NOMO-1 (cell line): ENCODE results near the gene CCL2.
A peak's percentile ranks its signal among the peaks of the same experiment; 100 is the strongest.

Experiments used
- DNase-seq, 2 experiments: peaks; one replicate each; lab custom pipeline; 2025; ENCODE audit not compliant: unreplicated experiment in 2 of 2; lab: John Stamatoyannopoulos, UW

CCL2 gene

GRCh38 chr17:34237458-34237857 is 17.6 kb upstream of the CCL2 start:
- DNase-seq, result no peak

- peak in 1 of 2 experiments; percentile 67 for DNase-seq
Observed at GRCh38 chr17:34241062-34241461, 14.0 kb upstream of the CCL2 start.

GRCh38 chr17:34242587-34243363 is 12.3 kb upstream of the CCL2 start:
- peak; percentile 92 to 97 for DNase-seq

GRCh38 chr17:34243364-34244320 is 11.4 kb upstream of the CCL2 start:
- DNase-seq, result peak; percentile 43 to 62

- DNase-seq, result peak in 1 of 2 experiments; percentile 12
Observed at GRCh38 chr17:34245351-34245905, 9.7 kb upstream of the CCL2 start.

DNA sequence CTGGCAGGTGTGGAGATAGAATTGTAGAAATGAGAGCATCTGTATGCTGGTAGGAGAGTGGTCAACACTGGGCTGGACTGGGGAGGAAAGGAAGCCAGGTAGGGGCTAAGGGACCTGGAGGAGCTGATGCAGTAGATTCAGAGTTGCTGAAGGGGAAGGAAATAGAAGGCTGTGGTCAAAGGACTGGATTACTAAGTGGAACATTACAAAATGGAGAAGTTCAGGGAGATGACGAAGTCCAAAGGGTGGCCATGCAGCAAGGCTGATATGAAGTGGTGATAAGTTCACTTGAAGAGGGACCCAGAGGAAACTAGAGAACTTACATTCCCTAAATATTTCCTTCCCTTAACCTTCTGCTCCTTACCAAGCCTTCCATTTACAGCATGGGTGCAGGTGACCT is 8.6 kb upstream of the CCL2 start:
- DNase-seq, result peak; percentile 77 to 95

DNA sequence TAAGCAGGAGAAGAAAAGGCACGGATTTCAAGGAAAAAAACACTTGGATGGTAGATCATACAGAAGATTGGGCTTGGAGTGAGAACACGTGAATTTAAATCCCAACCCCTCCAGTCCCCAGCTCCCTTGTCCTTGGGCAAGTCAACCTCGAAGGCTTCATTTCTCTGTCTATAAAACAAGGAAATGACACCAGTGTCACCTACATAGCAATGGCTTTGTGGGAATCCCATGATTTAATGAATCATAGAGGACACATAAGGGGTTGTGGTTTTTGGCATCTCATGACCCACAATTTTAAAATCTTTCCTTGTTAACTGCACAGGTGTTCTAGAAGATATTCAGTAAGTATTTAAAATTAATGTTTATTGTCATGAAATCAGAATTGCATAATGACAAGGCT is 8.2 kb upstream of the CCL2 start:
- no peak for DNase-seq

- DNase-seq, result peak; percentile 59 to 73
Observed at GRCh38 chr17:34248511-34249024, 6.5 kb upstream of the CCL2 start.

GRCh38 chr17:34249061-34249460 is 6.0 kb upstream of the CCL2 start:
- DNase-seq, result no peak

GRCh38 chr17:34249478-34249877 is 5.6 kb upstream of the CCL2 start:
- no peak for DNase-seq

- no peak for DNase-seq
Observed at GRCh38 chr17:34251186-34251585, 3.9 kb upstream of the CCL2 start.

DNA sequence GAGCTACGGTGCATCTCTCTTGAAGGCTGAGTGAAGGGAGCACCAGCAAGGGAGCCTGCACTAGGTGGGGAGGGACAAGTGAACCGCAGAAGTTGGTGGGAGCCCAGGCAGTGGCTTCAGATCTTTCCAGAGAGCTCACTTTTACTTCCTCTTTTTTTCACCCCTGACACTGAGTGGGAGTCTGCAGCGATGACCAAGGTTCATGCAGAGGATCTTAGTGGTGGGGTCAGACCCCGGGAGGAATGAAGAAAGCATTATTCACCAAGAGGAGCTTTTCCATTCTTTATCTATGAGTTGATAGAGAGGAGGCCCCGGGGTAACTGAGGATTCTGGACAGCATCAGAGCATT is 3.0 kb upstream of the CCL2 start:
- DNase-seq, result peak; percentile 75 to 86

- no peak for DNase-seq
Observed at GRCh38 chr17:34252444-34253138, 2.5 kb upstream of the CCL2 start.

DNA sequence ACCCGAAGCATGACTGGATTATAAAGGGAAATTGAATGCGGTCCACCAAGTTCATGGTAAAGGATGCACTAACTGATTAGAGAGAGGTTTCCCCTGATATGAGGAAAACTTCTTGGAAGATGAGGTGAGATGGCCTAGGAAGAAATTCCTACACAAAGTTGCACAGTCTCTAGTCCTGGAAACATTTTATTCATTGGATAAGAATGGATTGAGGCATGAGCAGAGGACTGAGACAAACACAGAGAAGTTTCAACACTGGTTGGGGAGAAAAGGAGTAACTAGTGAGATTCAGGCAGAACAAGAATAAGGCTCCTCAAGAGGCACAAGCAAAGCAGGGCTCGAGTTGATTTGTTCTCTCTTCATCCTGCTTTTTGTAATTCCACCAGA is 2.0 kb upstream of the CCL2 start:
- DNase-seq, result no peak

GRCh38 chr17:34254146-34254545 is 939 bp upstream of the CCL2 start:
- DNase-seq, result no peak

DNA sequence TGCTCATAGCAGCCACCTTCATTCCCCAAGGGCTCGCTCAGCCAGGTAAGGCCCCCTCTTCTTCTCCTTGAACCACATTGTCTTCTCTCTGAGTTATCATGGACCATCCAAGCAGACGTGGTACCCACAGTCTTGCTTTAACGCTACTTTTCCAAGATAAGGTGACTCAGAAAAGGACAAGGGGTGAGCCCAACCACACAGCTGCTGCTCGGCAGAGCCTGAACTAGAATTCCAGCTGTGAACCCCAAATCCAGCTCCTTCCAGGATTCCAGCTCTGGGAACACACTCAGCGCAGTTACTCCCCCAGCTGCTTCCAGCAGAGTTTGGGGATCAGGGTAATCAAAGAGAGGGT is 272 bp downstream of the CCL2 start:
- DNase-seq, result no peak

DNA sequence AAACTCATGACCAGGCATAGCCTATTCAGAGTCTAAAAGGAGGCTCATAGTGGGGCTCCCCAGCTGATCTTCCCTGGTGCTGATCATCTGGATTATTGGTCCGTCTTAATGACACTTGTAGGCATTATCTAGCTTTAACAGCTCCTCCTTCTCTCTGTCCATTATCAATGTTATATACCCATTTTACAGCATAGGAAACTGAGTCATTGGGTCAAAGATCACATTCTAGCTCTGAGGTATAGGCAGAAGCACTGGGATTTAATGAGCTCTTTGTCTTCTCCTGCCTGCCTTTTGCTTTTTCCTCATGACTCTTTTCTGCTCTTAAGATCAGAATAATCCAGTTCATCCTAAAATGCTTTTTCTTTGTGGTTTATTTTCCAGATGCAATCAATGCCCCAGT is 756 bp downstream of the CCL2 start:
- no peak for DNase-seq

DNA sequence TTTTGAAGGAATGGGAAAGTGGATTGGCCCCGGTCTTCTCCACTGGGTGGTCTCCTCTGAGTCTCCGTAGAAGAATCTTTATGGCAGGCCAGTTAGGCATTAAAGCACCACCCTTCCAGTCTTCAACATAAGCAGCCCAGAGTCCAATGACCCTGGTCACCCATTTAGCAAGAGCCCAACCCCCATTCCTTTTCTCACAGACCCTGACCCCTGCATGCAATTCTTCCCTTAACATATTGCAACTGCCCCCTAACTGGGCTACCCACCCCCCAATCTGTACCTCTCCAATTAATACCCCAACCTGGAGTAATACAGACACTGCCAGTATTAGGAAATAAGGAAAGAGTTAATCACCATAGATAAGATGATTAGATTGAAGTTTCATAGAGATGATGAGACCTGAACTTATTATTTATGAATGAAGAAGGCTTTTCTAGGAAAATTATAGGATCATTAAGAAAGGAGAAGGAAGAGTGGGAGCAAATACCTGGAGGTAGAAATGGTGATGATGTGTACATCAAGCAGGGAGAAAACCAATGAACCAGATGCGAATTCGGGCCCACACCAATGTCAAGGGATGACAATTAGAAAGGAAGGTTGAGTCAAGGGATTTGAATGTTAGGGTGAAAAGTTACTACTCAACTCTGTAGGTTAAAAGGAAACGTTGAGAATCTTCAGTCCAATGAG is 2.4 kb downstream of the CCL2 start:
- no peak for DNase-seq

- no peak for DNase-seq
Observed at GRCh38 chr17:34257986-34258326, 2.9 kb downstream of the CCL2 start.

GRCh38 chr17:34259146-34259545 is 4.1 kb downstream of the CCL2 start:
- DNase-seq, result no peak
